HG02678 (cell line): Measurements from ENCODE around the gene AP1S1.

Experiments
- ATAC-seq: cut with Tn5 transposase; IDR thresholded peaks from one replicate; pipeline ENCODE4 v1.9.1; 2021; ENCODE audit warnings: mild to moderate bottlenecking, moderate library complexity; ENCODE audit not compliant: unreplicated experiment

Gene AP1S1

DNA sequence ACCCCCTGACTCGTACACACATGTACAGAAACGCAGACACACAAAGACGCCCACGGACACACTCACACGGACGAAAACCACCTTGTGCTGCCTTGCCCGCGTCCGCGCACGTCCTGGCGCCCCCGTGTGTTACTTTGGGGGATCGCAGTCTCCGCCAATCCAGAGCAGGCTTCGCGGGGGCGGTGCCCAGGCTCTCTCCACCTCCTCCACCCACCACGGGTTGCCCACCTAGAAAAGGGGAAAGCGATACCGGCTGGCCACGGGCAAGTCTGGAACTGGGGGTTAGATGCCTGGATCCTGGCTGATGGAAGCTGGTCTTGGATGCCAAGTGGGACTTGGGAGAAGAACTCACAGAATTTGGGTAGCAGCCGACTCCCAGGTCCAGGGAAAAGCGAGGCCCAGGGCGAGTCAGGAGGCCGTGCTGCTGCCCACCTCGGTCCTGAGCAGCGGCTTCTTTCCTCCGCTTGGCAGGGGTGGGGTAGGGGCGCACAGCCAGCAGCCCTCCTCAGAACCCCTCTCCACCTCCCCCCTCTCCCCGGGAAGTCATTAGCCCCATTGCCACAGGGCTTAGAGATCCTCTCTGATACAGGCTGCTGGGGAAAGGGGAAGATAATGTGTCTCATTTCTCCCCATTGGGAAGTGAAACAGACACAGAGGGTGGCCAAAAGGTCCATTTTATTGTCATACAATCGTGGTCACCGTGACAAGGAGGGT lies 15.7 kb downstream of the AP1S1 start:
- ATAC-seq, result peak; percentile 39

DNA sequence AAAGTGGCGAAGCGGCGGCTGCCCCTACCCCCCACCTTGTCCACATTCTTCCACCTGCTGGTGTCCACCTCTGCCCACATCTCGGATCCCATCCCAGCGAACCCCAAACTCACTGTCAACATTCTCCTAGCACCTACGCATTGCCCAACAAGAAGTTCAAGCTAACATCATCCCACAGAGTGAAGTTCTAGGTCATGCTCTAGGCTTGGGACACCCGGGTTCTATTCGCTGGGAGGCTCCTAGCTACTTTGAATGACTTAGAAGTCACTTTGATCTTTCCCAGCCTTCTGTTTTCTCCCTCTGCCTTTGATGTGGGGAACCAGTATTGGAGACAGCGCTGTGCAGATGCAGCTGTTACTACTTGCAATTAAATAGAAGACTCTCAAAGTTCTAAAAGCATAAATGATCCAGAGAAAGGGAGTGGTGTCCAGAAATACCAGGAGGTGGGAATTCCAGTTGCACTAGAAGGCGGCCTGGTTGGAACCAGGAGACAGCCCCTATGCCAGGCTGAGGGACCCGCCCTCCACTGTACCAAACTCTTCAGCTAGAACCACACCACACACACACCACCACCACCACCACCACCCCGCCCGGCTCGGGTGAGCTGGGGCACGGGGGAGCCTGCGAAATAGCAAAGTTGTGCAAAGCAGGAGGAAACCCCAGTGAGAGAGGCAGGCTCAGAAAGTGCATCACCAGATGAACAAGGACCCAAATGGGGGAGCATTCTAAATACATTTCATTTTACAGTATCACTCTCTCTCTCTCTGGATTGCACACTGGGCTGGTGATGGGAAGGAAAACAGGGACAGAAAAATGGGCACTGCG lies 16.6 kb downstream of the AP1S1 start:
- ATAC-seq, result no peak

- ATAC-seq, result no peak
Observed at GRCh38 chr7:101171442-101171837, 17.2 kb downstream of the AP1S1 start.

DNA sequence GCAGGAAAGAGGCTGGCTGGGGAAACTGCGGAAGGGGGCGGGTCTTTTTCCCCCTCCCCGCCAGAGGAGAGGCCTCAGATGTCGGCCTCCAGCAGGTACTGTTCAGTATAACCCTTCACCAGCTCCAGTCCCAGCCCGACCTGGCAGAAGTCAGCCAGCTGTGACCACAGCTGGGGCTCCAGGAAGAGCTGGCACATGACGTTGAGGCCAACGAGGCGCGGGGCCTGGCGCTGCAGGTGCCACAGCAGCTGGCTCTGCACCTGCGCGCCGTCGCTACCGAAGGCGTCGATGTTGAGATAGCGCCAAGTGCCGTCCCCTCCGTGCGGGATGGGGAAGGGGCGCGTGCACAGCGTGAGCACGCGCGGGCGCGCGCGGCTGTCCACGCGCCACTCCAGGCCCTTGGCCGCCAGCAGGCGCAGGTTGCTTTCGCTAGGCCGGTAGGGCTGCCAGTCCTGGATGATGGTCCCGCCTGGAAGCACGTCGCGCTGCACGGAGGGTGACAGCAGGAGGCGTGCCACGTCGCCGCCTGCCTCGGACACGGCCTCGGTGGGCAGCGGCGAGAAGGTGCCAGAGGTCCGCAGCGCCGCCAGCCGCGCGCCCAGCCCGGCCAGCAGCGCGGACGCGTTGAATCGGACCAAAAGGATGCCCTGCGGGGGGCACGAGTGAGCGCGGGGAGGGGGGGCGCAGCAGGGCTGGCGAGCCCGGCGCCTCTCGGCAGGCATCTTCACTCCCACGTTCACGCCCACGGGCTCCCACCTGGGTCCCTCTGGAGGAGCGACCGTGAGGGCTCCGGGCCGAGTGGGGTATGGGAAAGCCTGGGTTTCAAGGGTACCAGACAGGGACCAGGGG lies 18.0 kb downstream of the AP1S1 start:
- ATAC-seq, result no peak

GRCh38 chr7:101172854-101173751 lies 18.8 kb downstream of the AP1S1 start:
- ATAC-seq, result no peak

GRCh38 chr7:101173752-101174244 lies 19.5 kb downstream of the AP1S1 start:
- no peak for ATAC-seq

DNA sequence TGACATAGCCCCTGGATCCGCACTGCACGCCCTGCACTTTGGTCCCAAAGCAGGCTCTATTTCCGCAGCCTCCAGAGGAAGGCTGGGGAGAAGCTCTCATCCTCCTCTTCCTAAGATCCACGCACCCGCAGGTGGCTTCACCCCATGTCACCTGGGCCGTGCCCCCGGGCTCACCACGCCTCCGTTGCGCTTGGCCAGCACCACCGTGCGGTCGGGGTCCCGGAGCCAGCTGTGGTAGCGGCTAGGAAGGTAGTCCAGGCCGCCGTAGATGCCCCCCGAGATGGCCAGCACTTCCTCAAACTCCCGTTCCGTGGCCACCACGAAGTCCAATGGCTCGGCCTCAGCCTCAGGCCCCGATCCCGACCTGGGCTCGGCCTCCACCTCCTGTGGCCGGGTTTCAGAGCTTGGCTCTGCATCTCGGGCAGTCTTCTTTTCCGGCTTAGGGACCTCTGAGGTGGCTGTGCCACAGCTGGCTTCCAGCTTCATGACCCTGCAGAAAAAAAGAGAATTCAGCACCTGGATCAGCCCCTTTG lies 20.1 kb downstream of the AP1S1 start:
- no peak for ATAC-seq

DNA sequence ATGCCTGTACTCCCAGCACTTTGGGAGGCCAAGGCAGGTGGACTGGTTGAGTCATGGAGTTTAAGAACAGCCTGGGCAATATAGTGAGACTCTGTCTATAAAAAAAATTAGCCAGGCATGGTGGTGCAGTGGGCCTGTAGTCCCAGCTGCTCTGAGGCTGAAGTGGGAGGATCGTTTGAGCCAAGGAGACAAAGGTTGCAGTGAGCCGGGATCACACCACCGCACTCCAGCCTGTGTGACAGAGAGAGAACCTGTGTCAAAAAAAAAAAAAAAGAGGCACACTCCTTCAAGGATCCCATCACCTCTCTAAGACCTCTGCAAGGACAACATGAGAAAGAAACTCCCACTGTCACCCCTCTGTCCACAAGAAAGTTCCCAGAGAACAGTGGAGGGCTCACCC lies 21.4 kb downstream of the AP1S1 start:
- no peak for ATAC-seq

GRCh38 chr7:101177644-101178043 lies 23.4 kb downstream of the AP1S1 start:
- ATAC-seq, result no peak

DNA sequence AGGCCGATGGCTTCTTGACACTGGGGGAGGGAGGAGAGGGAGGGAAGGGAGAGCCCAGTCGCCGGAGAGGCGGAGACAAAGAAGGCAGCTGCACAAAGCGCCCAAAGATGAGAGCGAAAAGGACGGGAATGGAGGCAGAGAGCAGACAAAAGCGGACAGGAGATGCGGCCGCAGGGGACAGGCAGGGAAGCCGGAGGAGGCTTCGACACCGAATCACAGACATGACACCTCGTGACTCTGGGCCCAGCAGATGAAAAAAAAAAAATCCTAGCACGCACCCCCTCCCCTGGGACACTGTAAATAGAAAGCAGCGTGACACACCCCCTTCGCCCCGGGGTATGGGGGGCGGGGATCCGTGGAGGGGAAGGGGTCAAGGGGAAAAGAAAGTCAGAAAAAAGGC lies 24.8 kb downstream of the AP1S1 start:
- no peak for ATAC-seq

DNA sequence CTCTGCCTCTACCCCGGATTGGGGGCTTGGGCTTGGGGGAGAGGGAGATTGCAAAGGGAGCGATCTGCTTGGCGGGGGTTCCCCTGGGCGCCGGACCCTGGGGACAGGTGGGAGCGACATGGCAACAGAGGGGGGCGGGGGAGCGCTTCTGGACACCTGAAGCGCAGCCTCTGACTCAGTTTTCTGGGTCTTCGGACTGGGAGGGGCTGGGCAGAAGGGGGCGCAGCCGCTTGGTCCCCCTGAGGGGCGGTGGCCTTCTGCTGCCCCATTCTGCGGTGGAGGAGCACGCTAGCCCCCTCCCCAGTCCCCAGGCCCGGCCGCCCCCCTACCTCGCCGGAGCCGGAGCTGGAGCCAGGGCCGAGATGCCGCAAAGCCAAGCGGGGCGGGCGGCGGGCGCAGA lies 25.4 kb downstream of the AP1S1 start:
- ATAC-seq, result no peak

DNA sequence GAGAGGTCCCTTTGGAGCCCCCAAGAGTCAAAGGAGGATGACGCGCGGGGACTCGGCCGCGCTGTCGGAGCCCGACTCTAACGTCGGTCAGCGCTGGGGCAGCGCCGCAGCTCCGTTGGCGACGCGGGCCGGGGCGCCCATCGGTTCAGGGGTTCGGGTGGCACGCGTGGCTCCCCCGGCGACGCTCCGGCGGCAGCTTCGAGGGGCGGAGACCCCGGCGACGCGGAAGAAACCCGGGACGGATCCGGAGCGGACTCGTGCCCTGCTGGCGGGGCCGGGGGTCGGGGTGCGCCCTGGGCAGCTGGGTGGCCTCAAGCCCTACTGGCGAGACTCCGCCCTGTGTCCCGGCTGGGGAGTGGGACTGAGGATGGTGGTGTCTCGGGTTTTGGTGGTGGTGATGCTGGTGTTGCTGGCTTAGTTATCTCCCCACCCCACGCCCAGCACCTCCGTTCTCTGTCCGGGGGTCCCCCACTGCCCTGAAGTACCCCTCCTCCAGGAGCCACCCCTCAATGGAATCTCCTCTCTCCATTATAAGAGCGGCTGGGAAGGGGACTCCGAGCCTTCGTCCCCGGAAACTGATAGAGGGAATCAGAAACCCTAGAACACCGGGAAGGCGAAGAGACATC lies 26.0 kb downstream of the AP1S1 start, which contains the start of gene NAT16:
TSS of gene NAT16 (minus strand) at position 164 of the 626 bp plus-strand sequence. CDS start 5,486 bp downstream, outside the sequence.
- no peak for ATAC-seq

GRCh38 chr7:101185258-101185839 lies 31.1 kb downstream of the AP1S1 start:
- ATAC-seq, result no peak

- ATAC-seq, result no peak
Observed at GRCh38 chr7:101186194-101186593, 31.9 kb downstream of the AP1S1 start.

- ATAC-seq, result no peak
Observed at GRCh38 chr7:101186844-101187428, 32.7 kb downstream of the AP1S1 start.

GRCh38 chr7:101189109-101189508 lies 34.8 kb downstream of the AP1S1 start:
- ATAC-seq, result no peak

GRCh38 chr7:101195884-101196283 lies 41.6 kb downstream of the AP1S1 start:
- ATAC-seq, result no peak

DNA sequence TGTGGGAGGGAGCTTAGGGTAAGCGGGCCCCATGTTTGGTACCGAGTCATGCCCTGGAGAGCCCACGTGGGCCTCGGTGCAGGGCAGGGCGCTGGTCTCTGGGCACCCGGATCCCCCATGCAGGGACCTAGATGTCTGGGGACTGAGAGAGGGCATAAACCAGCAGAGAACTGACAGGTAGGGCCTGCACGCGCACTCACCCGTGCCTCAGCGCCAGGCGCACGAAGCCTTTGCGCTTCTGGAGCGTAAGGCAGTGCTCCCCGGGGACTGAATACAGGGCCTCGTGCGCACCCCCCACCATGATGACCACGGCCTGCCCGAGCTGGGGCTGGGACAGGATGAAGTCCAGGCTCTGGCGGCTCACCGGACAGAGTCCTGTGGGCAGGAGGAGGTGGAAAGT lies 43.7 kb downstream of the AP1S1 start:
- no peak for ATAC-seq

GRCh38 chr7:101198476-101198875 lies 44.2 kb downstream of the AP1S1 start:
- ATAC-seq, result no peak
